ENCODE data around the gene DNAJC6.
"Not testable (repeated sequence)": the region's sequence is repeated elsewhere in the genome, so short reads cannot be mapped to it uniquely, and the experiment has no call there.

DNAJC6 gene

DNA sequence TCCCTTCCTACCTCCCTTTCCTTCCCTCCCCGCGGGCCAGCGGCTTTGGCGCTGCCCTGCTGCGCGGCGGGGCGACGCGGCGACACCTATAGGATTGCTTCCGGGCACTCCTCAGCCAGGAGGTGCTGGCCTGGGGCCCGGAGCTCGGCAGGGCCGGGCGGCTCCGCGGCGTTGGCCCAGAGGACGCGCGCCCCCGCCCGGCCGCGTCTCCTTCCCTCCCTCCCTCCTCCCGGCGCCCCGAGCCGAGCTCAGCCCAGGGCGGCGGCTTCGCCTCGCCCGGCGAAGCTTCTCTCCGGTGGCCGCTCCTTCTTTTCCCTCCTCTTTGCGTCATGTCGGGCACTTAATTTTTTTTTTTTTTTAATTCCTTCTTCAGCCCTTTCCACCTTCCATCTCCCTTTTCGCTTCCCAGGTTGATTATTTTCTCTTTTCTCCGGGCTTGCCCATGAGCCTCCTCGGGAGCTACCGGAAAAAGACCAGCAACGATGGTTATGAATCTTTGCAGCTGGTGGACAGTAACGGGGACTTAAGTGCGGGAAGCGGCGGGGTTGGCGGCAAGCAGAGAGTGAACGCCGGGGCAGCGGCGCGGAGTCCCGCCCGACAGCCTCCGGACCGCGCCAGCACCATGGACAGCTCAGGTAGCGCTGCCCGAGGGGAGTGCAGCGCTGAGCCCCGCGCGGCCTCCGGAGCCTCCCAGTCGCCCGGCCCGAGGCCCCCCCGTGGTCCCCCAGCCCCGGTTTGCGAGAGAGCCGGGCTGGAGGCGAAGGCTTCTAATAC lies at the start of gene DNAJC6:
TSS of gene DNAJC6 (plus strand) at position 240 of the 774 bp plus-strand sequence. CDS start at position 443, 203 bp downstream.
- DNase-seq: peak; percentile 54 to 66

DNA sequence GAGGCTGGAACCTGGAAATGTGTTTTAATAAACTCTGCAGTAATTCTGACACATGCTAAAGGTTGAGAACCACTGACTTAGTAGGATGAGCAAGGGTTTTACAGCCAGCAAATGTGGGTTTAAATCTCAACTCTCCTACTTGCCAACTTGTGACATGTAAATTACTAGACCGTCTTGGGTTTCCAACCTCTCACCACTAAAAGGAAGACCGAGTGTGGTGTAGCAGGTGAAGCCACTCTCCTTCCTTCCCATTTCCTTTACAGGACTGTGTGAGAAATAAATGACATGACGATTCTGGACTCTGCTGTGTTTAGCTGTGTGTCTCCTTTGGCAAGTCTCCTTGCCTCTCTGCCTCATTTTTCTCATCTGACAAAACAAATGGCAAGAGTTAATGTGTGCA lies 49.5 kb upstream of the DNAJC6 start:
- no peak for DNase-seq

DNA sequence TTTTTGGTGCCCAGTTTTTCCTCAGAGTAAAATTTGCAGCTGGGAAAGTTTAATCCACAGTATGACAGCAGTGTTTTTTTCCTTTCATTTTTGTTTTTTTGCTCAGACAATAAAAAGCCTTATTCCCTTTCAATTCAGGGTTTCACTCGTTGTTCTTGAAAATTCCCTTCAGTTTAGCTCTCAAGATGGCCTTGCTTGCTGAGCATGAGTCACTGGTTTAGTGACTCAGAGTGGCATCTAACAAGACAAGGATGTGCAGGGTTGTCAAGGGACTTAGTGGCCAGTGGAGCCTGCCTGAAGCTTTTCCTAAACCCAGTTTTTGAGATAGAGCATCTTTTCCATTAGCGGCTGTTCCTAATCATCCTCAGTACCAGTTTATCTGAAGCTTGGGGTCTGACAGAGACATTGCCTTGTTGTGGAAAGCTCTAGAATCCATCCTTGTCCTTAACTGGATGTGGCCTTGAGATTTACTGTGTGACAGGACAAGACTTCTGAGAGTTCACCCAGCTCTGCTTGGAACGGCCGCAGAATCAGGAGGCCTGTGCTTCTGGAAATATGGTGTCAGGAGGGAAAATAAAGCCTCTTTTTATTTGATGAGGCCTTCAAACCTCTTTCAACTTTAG lies 48.4 kb upstream of the DNAJC6 start:
- DNase-seq: no peak

DNA sequence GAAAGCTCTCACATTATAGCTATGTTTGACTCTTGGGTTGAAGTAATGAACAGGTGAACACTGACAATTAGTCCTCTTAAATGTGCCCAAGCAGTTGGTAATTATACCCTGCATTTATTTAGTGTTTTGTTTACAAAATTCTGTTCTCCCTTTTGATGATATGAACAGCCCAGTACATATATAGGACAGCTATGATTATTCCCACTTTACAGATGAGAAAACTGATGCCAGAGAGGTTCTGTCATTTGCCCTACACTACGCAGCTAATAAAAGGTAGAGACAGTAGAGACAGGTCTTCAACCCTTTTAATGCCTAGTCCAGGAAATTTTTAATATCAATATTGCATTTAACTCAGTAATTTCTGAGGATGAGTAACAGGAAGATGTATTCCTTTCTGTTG lies 46.1 kb upstream of the DNAJC6 start:
- DNase-seq: no peak

DNA sequence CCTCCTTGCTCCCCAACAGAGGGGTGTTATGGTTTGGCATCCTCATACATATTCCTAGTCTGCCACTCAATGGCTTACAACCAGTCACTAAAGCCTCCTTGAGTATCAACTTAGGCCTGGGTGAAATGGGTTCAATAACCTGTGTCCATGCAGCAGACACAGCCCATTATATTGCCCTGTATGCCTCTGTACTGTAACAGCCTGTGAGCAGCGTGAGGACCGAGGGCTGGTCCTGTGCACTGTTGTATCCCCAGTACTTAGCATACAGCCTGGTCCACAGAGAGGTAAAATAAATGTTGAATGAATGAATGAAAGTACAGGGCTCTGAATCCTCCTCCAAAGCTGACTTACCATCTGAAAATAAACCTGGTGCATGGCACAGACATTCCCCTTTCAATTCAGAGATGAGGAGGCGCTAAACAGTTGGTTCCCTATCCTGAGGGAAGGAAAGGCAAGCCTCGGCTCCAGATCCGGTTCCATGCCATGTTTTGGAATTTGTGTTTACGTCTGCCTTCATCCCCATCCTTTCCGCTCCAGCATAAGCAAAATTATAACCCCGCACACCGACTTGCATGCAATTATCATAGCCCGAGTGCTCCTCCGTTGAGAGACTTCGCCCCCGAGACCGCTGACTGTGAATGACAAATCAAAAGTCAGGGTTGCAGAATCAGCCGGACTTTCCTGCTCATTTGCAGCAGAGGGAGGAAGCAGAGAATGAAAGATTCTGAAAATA lies 45.0 kb upstream of the DNAJC6 start:
- peak in 1 of 2 donors; percentile 10 for DNase-seq

DNA sequence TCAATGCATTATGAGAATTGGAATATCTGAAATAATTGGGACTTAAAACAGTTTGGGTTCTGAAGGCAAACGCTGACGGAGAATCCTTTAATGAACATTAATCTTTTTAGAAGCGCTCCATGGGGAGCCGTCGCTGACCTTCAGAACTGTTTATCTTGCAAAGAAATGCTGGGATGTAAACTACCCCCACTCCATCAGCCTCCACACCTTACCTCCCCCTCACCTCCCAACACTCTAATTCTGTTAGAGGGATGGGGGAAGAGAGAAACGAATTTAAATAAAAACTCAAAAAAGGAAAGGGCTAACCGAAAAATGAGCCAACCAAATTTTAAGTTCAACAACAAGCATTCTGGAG lies 44.1 kb upstream of the DNAJC6 start:
- DNase-seq: no peak

DNA sequence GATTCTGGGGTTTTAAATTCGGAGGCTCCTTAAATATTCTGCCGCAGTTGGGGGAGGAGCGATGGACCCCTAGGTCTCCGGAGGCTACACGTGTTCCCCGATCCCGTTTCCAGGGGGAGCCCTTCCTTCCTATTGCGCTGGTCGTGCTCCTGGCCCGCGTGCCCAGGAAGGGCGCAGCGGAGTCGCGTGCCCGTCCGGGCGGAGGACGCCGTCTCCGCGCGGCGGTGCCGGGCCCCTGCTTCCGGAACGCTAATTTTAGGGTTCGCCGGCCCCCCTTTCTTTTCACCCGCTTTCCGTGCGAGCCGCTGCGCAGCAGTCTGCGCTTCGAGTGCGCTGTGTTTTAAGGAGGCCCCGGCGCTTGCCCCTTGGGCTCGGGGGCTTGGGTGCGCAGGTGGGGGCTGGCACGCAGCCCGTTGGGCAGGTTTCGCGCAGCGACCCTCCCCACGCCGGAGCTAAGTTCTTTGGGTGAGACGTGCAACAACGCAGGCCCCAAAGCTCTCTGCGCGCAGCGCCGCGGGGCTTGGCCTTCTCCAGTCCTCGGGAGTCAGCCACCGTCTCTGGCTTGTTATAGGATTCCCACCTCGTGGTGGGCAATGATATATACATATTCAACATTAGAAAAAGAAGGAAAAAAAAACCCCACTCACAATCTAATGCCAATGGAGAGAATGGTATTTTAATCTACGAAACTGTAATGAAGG lies 43.5 kb upstream of the DNAJC6 start:
- DNase-seq: peak; percentile 21 to 29

DNA sequence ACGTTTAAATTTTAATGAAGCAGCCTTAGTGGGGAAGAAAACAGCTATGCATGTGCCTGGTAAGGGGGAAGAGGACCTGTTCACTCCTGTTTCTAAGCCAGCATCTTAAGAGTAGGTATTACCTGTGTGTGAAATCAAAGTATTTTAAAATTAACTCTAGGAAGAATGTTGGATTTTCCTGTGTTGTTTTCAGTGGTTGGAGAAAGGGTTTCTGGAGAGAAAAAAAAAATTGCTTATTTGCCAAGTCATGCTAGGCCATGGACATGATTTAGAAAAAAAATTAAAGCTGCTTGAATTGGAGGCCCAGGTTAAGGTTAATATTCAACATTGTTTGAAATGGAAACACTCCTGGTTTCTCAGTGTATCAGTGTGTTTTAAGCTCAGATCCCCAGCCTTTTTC lies 42.9 kb upstream of the DNAJC6 start:
- no peak for DNase-seq

DNA sequence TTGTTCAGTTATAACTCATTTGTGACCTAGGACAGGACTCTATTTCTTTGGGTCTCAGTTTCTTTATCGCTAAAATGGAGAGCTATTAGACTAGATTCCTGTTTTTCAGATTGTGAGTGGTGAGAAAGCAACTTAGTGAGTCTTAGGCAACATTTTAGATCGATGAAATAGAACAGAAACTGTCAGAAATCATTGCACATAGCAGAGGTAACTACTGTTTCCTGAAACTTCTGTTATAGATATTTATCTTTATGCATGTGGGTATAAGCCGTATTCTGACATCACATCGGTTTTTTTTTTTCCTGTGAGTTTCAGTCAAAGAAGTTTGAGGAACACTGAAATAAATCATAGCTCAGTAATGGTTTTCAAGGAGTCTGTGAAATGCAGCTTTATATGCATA lies 42.1 kb upstream of the DNAJC6 start:
- no peak for DNase-seq

DNA sequence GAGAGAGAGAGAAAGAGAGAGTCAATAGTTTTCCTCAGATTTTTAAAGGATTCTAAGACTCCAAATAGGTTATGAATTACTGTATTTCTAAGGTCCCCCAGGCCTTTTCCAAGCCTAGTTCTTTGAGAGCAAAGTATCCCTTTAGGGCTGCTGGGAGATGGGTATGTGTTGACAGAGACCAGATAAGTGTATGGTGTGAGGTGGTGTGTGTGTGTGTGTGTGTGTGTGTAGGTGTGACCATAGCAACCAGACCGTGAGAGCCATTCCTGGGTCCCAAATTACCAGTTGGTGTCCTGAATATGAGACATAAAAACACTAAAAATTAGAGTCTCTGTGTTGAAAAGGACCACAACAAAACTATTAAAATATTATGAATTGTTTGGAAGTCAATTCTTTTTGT lies 41.7 kb upstream of the DNAJC6 start:
- DNase-seq: no peak

DNA sequence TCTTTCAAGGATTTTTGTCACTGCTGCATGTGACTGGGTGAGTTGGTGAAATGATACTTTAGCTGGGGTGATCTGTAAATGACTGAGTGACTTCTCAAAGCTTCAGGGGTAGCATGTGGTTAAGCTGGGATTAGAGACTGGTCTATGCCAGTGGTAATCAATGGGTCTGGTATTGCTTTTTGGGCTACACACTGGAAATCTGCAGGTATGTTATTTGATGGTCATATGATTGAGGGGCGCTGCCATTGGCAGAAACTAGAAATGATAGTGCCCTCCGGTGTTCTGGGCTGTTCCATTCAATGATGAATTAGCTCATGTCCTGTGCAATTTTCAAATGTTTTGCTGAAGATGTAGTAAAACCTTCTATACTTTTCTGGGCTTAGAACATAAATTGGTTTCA lies 39.7 kb upstream of the DNAJC6 start:
- no peak for DNase-seq

DNA sequence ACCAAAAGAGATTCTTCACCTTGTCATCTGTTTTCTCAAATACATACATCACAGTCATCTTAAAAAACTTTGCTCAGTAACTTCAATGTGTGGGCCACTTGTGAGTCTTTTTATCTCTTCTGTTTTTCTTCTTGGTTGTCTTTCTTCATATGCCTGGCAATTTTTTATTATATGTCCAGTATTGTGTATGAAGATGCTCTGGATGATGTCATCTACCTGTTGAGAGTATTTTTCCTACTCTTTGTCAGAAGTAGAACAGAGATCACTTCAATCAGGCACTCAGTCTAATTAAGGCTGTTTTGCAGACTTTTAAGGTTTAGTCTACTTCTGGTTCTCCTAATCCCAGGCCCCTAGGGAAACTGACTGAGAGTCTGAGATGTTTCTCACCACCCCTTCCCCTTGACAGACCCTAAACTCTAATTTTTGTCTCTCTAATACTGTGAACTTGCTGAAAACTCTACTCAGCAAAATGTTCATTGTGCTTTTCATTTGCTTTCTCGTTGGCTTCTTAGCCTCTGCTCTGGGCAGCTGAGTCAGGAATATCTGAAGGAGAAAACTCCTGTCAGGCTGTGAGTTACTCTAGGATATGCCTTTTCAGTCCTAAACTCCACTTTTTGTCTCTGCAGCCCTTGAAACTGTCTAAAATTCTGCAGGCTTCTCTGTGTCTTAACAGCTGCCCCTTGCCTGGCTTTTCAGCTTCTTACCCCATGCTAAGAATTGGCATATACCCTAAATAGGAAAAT lies 33.0 kb upstream of the DNAJC6 start:
- DNase-seq: no peak

DNA sequence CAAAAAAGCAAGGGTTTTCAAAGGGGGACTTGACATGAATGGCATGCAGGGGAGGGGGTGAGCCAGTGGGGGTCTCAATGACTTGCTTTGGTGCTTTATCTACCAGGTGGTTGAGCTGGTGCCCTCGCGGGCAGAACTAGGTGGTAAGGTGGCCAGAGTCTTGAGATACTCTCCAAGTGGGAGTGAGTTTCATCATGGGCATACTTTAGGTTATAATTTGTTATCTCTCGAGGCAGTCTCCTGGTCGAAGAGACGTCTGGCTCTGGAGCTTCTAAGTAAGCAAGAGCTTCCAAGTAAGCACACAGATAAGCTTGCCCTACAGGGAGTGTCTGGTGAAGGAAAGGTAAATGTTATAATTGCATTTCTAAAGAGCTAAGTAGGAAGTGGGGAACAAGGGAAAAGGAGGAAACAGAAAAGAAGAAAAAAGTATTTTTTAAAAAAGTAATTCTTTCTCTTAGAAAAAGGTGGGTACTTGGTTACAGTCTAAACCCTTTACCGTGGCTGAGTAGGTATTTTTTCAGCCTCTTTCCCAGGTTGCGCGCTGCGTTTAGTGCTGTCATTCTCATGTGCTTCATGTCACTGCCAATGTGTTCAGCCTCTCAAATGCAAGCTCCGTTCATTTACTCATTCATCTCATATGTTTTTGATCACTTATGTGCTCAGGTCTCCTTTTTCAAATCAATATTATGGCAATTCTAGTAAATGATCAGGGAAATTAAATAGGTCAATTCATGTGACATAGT lies 31.6 kb upstream of the DNAJC6 start:
- no peak for DNase-seq

DNA sequence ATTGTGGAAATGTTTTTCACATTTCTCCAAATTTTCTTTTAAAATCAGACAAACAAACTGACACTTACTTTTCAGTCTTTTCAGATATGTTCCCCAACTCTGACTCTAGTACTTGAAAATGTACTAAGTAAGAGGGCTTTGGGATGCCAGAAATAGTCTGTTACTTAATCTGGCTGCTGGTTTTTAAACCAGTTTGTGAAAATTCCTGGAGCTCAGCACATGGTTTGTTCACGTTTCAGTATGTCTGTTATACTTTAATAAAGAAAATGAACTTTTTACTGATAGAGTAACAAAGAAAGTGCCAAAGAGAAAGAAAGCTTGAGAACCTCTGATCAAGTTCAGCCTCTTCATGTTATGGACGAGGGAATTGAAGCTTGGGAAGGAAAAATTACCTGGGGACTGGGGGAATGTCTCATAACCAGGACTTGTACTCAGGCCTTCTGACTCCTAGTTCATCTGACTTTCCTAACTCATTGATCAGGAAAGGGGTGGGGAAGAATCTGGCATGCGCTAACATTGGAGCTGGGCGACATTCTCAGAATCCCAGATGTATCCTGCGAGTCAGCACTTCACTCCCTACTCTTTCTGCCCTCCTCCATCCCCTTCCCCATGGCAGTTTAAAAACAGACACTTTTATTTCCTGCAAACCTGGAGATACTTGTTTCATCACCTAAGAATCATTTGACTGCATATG lies 30.8 kb upstream of the DNAJC6 start:
- DNase-seq: no peak

DNA sequence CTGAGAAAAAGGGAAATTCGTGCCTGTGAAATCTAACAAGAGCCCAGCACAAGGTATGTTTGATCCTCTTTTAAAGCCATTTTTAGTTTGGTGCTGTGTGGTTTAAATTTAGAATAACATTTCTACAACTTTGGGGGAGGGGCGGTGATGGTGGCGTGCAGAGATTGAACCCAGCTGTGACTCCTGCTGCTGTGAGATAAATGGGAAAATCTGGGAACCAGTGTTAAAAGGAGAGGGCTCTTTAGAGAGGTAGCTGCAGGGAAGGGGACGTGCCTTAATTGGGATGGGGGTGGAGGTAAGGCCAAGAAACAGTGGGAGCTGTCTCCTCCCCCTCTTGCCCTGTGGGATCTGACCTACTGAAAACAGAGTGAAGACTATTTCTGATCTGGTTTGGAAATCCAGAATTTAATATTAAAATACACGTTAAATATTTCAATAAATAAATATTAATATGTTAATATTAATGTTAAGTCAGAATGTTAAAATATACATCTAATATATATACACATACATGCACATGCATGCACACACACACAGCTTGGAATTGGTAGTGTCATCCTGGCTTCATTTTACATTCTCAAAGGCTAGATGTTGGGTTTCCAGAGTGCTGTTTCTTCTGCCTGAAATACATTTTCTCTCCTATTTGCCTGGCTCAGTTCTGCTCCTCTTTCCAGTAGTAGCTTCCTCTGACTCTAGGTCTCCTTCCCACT lies 30.1 kb upstream of the DNAJC6 start:
- no peak for DNase-seq

DNA sequence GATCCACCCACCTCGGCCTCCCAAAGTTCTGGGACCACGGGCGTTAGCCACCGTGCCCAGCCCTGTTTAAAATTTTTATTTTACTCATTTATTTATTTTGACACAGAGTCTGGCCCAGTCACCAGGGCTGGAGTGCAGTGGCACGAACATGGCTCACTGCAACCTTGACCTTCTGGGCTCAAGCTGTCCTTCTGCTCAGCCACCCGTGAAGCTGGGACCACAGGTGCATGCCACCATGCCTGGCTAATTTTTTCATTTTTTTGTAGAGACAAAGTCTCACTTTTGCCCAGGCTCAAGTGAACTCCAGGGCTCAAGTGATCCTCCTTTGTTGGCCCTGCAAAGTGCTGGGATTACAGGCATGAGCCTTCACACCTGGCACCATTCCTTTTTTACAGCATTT lies 27.5 kb upstream of the DNAJC6 start:
- no peak for DNase-seq

DNA sequence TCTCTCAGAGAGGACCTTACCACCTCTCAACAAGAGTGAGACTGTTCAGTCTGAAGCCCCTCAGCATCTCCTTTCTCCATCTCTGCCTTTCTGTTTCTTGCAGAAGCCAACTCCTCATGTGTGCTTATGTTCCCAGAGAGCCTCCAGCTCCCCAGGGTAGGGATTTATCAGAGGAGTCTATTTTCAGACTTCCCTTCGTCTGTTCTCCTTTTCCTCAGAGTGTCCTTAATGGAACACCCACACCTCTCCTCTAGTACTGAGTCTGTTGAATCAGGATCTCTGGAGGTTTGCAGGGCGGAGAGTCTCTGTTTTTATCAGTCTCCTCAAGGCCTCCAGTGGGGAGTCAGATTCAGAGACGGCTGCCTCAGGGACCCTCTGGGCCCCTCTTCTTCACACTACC lies 25.1 kb upstream of the DNAJC6 start:
- no peak for DNase-seq

DNA sequence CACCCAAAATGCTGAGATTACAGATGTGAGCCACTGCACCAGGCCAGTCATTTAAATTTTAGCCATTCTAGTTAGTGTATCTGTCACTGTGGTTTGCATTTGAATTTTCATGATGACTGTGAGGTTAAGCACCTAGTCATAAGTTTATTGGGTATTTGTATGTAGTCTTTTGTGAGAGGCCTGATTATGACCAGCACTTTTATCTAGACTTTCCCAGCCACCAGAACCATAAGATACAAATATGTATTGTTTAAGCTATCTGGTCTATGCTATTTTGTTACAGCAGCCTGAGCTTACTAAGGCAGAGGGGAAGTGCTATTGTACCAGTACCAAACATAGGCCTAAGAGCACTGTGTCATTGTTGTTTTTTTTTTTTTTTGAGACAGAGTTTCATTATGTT lies 19.9 kb upstream of the DNAJC6 start:
- DNase-seq: no peak

DNA sequence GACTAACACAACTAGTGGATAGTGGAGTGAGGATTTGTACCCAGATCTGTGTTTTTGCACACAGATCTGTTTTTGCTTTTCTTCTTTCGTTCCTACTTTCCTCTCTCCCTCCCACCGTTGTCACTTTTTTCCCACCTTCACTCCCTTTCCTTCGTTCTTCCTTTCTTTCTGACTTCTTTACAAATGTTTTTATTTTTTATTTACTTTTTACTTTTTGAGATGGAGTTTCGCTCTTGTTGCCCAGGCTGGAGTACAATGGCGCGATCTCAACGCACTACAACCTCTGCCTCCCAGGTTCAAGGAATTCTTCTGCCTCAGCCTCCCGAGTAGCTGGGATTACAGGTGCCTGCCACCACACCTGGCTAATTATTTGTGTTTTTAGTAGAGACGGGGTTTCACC lies 17.5 kb upstream of the DNAJC6 start:
- not testable (repeated sequence) for DNase-seq

DNA sequence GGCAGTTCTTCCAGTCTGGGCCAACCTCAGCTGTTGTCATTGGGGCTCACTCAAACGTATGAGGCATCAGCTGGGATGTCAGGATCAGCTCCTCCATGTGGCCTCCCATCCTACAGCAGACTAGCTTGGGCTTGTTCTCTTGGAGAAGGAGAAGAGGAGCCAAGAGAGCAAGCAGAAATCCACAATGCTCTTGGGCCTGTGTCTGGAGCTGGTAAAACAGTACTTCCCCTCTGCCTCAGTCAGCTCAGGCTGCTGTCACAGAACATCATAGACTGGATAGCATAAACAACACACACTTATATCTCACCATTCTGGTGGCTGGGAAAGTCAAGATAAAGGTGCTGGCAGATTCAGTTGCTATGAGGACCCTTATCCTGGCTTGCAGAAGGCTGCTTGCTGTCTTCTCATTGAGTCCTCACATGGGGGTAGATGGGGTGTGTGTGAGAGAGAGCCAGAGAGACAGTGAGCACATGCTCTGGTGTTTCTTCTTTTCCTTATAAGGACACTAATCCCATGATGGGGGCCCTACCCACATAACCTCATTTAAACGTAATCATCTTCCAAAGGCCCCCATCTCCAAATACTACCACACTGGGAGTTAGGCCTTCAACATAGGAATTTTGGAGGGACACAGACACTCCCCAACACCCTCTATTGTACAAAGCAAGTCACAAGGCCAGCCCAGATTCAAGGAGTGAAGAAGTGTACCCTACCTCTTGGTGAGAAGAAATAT lies 16.3 kb upstream of the DNAJC6 start:
- DNase-seq: no peak
